OCI-LY7 (cell line): ENCODE results near the gene CHCHD4.

ENCODE experiments used
- CTCF ChIP-seq: fragments of 200-600 bp; sonication (generic); conservative IDR thresholded peaks from 2 replicates; pipeline ENCODE4 v1.5.1; 2014; ENCODE audit warnings: mild to moderate bottlenecking, antibody characterized with exemption, low read length, moderate library complexity, mixed read lengths
- EZH2phosphoT487 ChIP-seq: fragments of 200-600 bp; sonication (generic); IDR thresholded peaks from 2 replicates; pipeline ENCODE4 v1.6.1; 2018; ENCODE audit warnings: low read depth, borderline replicate concordance, mild to moderate bottlenecking, mixed run types, antibody characterized with exemption, low read length, moderate library complexity, mixed read lengths

- TF ChIP-seq EZH2phosphoT487 (no peak), CTCF (no peak)
Observed at GRCh38 chr3:14124223-14124614, 451 bp downstream of the CHCHD4 start.
